ENCODE results near the gene RPS19. TPM values are rescaled to one million over a fixed set of nuclear protein-coding genes. Genes with fewer than 3 reads are reported as not detected.

RPS19 gene
- total RNA-seq, 4 donors from 2014 or later = 363 to 861 (median 619) TPM

DNA sequence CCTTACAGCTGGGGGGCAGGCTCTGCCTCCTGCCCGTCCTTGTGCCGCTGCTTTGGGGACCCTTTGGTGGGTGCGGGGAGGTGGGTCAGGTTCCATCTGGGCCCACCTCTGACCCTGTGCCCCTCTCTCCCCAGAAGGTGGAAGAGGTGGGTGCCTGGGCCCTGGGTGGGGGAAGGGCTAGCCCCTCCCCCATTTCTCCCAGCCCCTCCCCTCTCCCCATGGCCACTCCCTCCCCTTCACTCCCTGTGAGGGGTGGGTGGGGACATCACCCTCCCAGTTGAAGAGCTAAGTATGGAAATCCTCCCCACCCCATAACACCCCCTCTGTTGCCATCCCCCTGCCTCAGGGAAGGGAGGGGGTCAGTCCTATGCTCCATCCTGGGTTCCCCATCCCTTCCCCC is 37.1 kb downstream of the RPS19 start:
- Histone ChIP-seq H3K4me1 (no peaks in the 10 kb centered on the region), H3K27me3 (no peaks in the 10 kb centered on the region), H3K27ac (no peak overlapping the region), H3K9me3 (no peaks in the 10 kb centered on the region), H3K4me3 (no peak overlapping the region), H3K36me3 (peaks cover 0 to 91% (median 0%) of the 10 kb centered on the region in 3 donors)
- no peak for DNase-seq
- TF ChIP-seq, protein P1, sequence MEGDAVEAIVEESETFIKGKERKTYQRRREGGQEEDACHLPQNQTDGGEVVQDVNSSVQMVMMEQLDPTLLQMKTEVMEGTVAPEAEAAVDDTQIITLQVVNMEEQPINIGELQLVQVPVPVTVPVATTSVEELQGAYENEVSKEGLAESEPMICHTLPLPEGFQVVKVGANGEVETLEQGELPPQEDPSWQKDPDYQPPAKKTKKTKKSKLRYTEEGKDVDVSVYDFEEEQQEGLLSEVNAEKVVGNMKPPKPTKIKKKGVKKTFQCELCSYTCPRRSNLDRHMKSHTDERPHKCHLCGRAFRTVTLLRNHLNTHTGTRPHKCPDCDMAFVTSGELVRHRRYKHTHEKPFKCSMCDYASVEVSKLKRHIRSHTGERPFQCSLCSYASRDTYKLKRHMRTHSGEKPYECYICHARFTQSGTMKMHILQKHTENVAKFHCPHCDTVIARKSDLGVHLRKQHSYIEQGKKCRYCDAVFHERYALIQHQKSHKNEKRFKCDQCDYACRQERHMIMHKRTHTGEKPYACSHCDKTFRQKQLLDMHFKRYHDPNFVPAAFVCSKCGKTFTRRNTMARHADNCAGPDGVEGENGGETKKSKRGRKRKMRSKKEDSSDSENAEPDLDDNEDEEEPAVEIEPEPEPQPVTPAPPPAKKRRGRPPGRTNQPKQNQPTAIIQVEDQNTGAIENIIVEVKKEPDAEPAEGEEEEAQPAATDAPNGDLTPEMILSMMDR (IDR thresholded peaks at IDR 0.05) = no peak

DNA sequence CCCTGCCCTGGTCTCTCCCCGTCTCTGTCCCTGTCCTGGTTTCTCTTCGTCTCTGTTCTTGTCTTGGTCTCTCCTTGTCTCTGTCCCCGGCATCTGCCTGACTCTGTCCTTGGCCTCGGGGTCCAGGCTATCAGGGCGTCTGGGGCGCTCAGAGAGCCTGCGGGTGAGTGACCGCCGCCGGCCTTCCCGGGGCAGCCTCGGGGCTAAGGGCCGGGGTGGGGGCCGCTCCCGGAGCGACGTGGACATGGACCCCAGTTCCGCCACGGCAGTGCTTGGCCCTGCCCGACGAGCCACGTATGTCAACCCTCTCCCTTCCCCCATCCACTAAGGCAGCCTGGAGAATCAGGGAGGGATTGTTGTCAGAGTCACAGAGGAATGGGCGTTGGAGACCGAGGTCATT is 37.8 kb downstream of the RPS19 start:
- no peak overlapping the region for H3K4me3 ChIP-seq
- H3K4me1 ChIP-seq = no peaks in the 10 kb centered on the region
- no peaks in the 10 kb centered on the region for H3K27me3 ChIP-seq
- no peak overlapping the region for H3K27ac ChIP-seq
- H3K9me3 ChIP-seq = no peaks in the 10 kb centered on the region
- DNase-seq = no peak
- TF ChIP-seq POLR2A (IDR thresholded peaks at IDR 0.05) = no peak
- TF ChIP-seq, protein P1 (IDR thresholded peaks at IDR 0.05) = no peak
- H3K36me3 ChIP-seq = peaks cover 0 to 91% (median 0%) of the 10 kb centered on the region in 3 donors

DNA sequence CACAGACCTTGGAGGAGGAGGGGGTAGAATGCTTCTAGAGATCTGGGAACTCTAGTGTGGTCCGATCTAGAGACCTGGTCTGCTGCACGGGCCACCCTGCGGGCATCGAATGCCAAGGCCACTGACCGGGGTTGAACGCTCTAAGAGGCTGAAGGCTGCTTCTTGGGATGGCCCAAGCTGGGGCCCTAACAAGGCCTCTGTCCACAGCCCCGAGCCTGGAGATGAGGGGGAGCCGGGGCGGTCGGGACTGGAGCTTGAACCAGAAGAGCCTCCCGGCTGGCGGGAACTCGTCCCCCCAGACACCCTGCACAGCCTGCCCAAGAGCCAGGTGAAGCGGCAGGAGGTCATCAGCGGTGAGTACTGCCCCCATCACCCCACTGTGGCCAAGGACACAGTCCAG is 38.2 kb downstream of the RPS19 start:
- Histone ChIP-seq H3K27ac (no peak overlapping the region), H3K9me3 (no peaks in the 10 kb centered on the region), H3K27me3 (no peaks in the 10 kb centered on the region), H3K36me3 (peaks cover 0 to 91% (median 0%) of the 10 kb centered on the region in 3 donors), H3K4me3 (no peak overlapping the region), H3K4me1 (no peaks in the 10 kb centered on the region)
- no peak for DNase-seq
- TF ChIP-seq, protein P1 (IDR thresholded peaks at IDR 0.05) = no peak
- no peak for TF ChIP-seq POLR2A (IDR thresholded peaks at IDR 0.05)

DNA sequence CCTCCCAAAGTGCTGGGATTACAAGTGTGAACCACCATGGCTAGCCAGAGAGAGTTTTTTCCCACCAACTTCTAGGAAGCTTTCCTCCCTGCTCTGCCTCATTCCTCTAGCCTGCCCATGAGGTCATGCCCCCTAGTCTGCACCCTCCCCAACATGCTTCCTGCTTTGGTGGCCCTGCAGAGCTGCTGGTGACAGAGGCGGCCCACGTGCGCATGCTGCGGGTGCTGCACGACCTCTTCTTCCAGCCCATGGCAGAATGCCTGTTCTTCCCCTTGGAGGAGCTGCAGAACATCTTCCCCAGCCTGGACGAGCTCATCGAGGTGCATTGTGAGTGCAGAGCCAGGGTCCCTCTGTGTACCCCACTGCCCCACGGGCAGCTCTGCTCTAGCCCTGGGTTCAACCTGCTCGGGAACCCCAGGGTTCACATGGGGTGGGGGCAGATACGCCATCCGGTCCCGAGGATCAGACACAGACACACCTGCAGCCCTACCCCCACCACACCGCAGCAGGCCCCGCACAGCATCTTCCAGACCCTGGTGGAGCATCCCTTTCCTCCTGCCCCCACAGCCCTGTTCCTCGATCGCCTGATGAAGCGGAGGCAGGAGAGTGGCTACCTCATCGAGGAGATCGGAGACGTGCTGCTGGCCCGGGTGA is 41.8 kb downstream of the RPS19 start:
- TF ChIP-seq, protein P1 (IDR thresholded peaks at IDR 0.05) = no peak
- TF ChIP-seq POLR2A (IDR thresholded peaks at IDR 0.05) = no peak
- Histone ChIP-seq H3K36me3 (peaks cover 0 to 98% (median 0%) of the 10 kb centered on the region in 3 donors), H3K4me3 (no peak overlapping the region), H3K27me3 (no peaks in the 10 kb centered on the region), H3K27ac (no peak overlapping the region), H3K9me3 (no peaks in the 10 kb centered on the region), H3K4me1 (peaks cover 0 to 10% (median 2%) of the 10 kb centered on the region in 4 donors)
- no peak for DNase-seq

DNA sequence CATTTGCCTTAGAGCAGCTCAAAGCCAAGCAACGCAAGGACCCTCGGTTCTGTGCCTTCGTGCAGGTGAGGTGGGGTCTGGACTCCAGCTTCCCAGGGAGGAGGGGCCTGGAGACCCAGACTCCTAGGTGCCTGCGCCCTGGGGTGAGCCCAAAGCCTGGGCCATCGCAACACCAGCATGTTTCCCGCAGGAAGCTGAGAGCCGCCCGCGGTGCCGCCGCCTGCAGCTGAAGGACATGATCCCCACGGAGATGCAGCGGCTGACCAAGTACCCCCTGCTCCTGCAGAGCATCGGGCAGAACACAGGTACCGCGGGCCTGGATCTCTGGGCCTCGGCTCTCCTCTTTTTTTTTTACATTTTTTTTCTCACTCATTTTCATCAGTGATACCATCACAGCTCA is 42.5 kb downstream of the RPS19 start:
- no peaks in the 10 kb centered on the region for H3K9me3 ChIP-seq
- no peak for DNase-seq
- peaks cover 0 to 10% (median 2%) of the 10 kb centered on the region in 4 donors for H3K4me1 ChIP-seq
- H3K36me3 ChIP-seq = peaks cover 0 to 98% (median 0%) of the 10 kb centered on the region in 3 donors
- H3K4me3 ChIP-seq = no peak overlapping the region
- no peaks in the 10 kb centered on the region for H3K27me3 ChIP-seq
- TF ChIP-seq POLR2A (IDR thresholded peaks at IDR 0.05) = no peak
- TF ChIP-seq, protein P1 (IDR thresholded peaks at IDR 0.05) = no peak
- no peak overlapping the region for H3K27ac ChIP-seq
